ENCODE measurements around the gene SPZ1.

Gene SPZ1

DNA sequence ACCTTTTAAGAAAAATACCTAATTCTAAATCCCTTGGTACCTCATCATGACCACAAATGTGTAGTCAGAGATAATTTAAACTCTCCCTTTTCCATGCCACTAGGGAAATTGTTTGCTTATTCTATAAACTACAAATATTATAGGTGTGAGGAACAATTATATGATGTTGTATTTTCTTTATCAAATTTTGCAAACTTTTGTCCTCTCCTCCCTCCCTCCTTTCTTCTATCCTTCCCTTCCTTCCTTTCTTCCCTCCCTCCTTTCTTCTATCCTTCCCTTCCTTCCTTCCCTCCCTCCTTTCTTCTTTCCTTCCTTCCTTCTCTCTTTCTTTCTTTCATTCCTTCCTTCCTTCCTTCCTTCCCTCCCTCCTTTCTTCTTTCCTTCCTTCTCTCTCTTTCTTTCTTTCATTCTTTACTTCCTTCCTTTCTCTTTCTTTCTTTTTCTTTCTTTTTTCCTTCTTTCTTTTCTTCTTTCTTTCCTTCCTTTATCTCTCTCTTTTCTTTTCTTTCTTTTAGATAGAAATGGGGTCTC, 41.2 kb downstream of the SPZ1 start:
- TF ChIP-seq, protein P1, sequence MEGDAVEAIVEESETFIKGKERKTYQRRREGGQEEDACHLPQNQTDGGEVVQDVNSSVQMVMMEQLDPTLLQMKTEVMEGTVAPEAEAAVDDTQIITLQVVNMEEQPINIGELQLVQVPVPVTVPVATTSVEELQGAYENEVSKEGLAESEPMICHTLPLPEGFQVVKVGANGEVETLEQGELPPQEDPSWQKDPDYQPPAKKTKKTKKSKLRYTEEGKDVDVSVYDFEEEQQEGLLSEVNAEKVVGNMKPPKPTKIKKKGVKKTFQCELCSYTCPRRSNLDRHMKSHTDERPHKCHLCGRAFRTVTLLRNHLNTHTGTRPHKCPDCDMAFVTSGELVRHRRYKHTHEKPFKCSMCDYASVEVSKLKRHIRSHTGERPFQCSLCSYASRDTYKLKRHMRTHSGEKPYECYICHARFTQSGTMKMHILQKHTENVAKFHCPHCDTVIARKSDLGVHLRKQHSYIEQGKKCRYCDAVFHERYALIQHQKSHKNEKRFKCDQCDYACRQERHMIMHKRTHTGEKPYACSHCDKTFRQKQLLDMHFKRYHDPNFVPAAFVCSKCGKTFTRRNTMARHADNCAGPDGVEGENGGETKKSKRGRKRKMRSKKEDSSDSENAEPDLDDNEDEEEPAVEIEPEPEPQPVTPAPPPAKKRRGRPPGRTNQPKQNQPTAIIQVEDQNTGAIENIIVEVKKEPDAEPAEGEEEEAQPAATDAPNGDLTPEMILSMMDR (IDR thresholded peaks at IDR 0.05; ENCODE audit: low read depth, low read length) = no peak
- TF ChIP-seq, protein P2, sequence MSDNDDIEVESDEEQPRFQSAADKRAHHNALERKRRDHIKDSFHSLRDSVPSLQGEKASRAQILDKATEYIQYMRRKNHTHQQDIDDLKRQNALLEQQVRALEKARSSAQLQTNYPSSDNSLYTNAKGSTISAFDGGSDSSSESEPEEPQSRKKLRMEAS (IDR thresholded peaks at IDR 0.05; ENCODE audit: low read depth, low read length) = no peak
- TF ChIP-seq POLR2A (IDR thresholded peaks at IDR 0.05; ENCODE audit: extremely low read depth, insufficient read length) (no peak), MYC (IDR thresholded peaks at IDR 0.05; ENCODE audit: low read depth, low read length) (no peak)
- no peak for DNase-seq (ENCODE audit: low read depth)
- H3K4me3 ChIP-seq (ENCODE audit: low read depth, low read length) = no peak overlapping the region

DNA sequence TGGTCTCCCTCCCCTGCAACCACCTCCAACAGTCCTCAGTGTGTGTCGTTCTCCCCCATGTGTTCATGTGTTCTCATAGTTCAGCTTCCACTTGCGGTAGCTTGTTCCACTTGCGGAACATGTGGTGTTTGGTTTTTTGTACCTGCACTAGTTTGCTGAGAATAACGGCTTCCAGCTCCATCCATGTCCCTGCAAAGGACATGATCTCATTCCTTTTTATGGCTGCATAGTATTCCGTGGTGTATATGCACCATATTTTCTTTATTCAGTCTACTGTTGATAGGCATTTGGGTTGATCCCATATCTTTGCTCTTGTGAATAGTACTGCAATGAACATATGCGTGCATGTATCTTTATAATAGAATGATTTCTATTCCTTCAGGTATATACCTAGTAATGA, 45.1 kb downstream of the SPZ1 start:
- TF ChIP-seq POLR2A (IDR thresholded peaks at IDR 0.05; ENCODE audit: extremely low read depth, insufficient read length) (no peak), MYC (IDR thresholded peaks at IDR 0.05; ENCODE audit: low read depth, low read length) (no peak)
- TF ChIP-seq, protein P1 (IDR thresholded peaks at IDR 0.05; ENCODE audit: low read depth, low read length) = no peak
- TF ChIP-seq, protein P2 (IDR thresholded peaks at IDR 0.05; ENCODE audit: low read depth, low read length) = no peak

DNA sequence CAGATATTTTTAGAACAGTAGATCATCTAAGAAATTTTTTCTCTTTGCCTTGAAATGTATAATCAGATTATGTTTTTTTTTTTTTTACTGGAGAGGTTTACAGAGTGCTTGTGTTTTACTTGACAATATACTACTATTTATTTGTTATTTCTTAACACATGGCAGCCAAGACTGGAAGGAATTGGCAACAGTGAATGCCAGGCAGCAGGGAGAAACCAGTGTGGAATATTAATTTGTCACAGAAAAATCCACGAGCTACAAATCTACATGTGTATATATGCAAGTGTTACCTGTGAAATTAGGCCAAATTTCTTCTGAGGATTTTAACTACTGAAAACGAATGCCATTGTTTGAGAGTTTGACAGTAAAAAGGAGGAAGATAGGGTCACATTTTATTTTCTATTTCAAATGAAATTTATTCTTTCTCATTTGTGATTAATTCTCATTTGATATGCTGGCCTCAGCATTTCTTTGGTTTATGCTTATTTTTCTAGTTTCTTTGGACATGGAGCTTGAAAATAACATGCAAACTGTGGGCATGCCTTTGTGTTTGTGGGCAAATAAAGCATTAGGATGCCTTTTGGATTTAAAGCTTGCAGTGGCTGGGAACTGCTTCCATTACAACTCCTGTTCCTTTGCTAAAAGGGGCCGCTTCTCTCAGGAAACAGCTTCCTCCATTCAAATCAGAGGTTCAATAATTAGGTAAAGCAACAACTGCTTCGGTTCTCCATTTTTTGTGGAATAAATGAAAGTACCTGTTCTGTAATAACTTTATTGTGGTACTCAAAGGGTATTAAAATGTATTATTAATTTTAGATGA, 49.1 kb downstream of the SPZ1 start:
- TF ChIP-seq, protein P2 (IDR thresholded peaks at IDR 0.05; ENCODE audit: low read depth, low read length) = no peak
- TF ChIP-seq MYC (IDR thresholded peaks at IDR 0.05; ENCODE audit: low read depth, low read length) = no peak
- no peak for TF ChIP-seq POLR2A (IDR thresholded peaks at IDR 0.05; ENCODE audit: extremely low read depth, insufficient read length)
- TF ChIP-seq, protein P1 (IDR thresholded peaks at IDR 0.05; ENCODE audit: low read depth, low read length) = no peak
- no peak for DNase-seq (ENCODE audit: low read depth)
- H3K4me3 ChIP-seq (ENCODE audit: low read depth, low read length) = no peak overlapping the region

More for the DNA sequence above, 45.1 kb downstream of the SPZ1 start:
- no peak overlapping the region for H3K4me3 ChIP-seq (ENCODE audit: low read depth, low read length)
- no peak for DNase-seq (ENCODE audit: low read depth)

DNA sequence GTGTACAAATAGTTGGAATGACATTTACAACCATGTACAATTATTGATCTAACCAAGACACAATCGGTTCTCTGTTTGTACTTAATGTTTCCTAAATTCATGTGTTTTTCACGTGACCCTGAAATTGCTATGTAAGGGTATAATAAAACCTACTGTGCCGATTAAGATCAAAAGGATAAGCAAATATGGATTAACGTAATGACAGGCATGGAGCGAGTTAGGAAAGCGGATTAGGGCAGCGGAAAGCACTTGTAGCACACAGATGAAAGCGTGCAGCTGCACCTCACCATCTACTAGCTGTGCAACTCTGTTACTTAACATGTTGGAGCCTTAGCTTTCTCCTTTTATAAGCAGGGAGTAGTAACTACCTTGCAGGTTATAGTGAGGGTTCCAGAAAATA, 49.7 kb downstream of the SPZ1 start:
- no peak overlapping the region for H3K4me3 ChIP-seq (ENCODE audit: low read depth, low read length)
- DNase-seq (ENCODE audit: low read depth) = no peak
- TF ChIP-seq, protein P1 (IDR thresholded peaks at IDR 0.05; ENCODE audit: low read depth, low read length) = no peak
- TF ChIP-seq, protein P2 (IDR thresholded peaks at IDR 0.05; ENCODE audit: low read depth, low read length) = no peak
- no peak for TF ChIP-seq POLR2A (IDR thresholded peaks at IDR 0.05; ENCODE audit: extremely low read depth, insufficient read length)
- no peak for TF ChIP-seq MYC (IDR thresholded peaks at IDR 0.05; ENCODE audit: low read depth, low read length)

DNA sequence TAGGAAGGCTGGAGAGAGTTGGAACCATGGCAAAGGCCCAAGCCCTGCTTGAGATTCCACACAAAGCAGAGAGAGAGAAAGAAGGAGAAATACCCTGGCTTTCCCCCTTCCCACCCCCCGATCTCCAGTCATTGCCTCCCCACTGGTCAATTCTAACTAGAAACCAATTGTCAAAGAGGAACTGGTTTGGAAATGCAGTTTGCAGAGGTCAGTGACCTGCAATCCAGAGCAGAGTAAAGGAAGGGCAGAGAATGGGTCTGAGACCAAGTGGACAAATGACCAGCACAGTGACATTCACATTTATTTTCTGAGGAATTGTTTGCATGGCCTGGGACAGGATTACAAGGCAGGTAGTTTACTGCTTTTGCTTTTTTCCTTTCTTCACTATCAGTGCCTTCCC, 50.6 kb downstream of the SPZ1 start:
- no peak overlapping the region for H3K4me3 ChIP-seq (ENCODE audit: low read depth, low read length)
- TF ChIP-seq, protein P2 (IDR thresholded peaks at IDR 0.05; ENCODE audit: low read depth, low read length) = no peak
- TF ChIP-seq, protein P1 (IDR thresholded peaks at IDR 0.05; ENCODE audit: low read depth, low read length) = no peak
- TF ChIP-seq MYC (IDR thresholded peaks at IDR 0.05; ENCODE audit: low read depth, low read length) (no peak), POLR2A (IDR thresholded peaks at IDR 0.05; ENCODE audit: extremely low read depth, insufficient read length) (no peak)
- DNase-seq (ENCODE audit: low read depth) = no peak

Data from NB4 (cell line).